ENCODE measurements around the gene CAPN11. TPM values are rescaled to one million over a fixed set of nuclear protein-coding genes. Genes with fewer than 3 reads are reported as not detected.

CAPN11 gene
- total and polyA plus RNA-seq, 9 of the 15 experiments (the other 6 are each of a cell fraction or from before 2014, with no cell fraction given), result 0.03 to 0.61 (median 0.17) TPM; not detected in 1

DNA sequence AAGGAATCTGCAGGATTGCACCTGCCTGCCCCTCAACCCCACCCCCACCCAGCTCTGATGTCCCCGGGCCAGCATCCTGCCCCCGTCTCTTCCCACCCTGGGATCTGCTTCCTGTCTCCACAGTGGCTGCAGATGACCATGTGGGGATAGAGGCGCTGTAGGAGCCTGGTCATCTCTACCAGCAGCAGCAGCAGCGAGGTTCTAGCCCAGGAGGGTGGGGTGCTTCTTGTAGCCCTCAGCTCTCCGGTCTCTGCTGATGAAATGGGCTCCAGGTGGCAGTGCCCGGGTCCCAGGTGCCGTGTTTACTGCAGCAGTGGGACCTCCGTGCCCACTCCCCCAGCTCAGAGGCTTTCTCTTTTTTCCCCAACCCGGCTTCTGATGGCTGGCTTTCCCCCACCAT is 25.2 kb downstream of the CAPN11 start:
- Histone ChIP-seq H3K79me2 (ENCODE audit: control insufficient read depth, insufficient read depth, low read length) (no peaks in the 10 kb centered on the region), H3K4me3 (no peak overlapping the region), H3K36me3 (ENCODE audit: control insufficient read depth, insufficient read depth, low read length) (no peaks in the 10 kb centered on the region), H2AFZ (ENCODE audit: low read depth, low read length) (no peak overlapping the region), H3K27ac (ENCODE audit: extremely low read depth, low read depth, low read length) (no peak overlapping the region), H3K9me3 (replicated peaks; ENCODE audit: control insufficient read depth, insufficient read depth, low read depth, low read length) (no peaks in the 10 kb centered on the region), H3K9ac (ENCODE audit: insufficient read depth in 1 of 2, low read depth in 2 of 2, low read length in 2 of 2) (peak overlapping the region in 1 of 2 experiments; percentile 62; a peak in 2 of 4 replicates), H3K27me3 (ENCODE audit: control insufficient read depth in 2 of 2, insufficient read depth in 2 of 2, low read length in 2 of 2) (no peaks in the 10 kb centered on the region), H3K4me2 (ENCODE audit: insufficient read depth, low read length) (no peak overlapping the region), H3K4me1 (replicated peaks in 1 of 2; ENCODE audit: control insufficient read depth in 2 of 2, insufficient read depth in 2 of 2, low read length in 2 of 2) (peaks cover 10 to 11% of the 10 kb centered on the region in 2 experiments; a peak in 2 of 5 replicates), H3K9me1 (ENCODE audit: control insufficient read depth, insufficient read depth, low read length) (no peaks in the 10 kb centered on the region), H4K20me1 (replicated peaks; ENCODE audit: control insufficient read depth, insufficient read depth, low read length) (no peaks in the 10 kb centered on the region)
- DNase-seq (ENCODE audit: extremely low read depth in 1 of 4, low spot score in 3 of 4) (peak in 1 of 4 experiments; percentile 31), FAIRE-seq (no peak), ATAC-seq (peak; percentile 33; the same call in 2 of the 3 replicates)
- intact Hi-C loops (cut with micrococcal nuclease) (no loop called here), in situ Hi-C loops (cut with MboI) (no loop called here)
- ChIA-PET CTCF (ENCODE audit: low intra/inter-chr PET ratio) (no interaction called here), POLR2A (interaction anchor here (0.6 to 1.1 kb wide), 2 partner anchors 16 to 42 kb away, joined by 3 to 4 read pairs; no protein-coding TSS in a partner anchor)
- 2% methylated on average over 8 of the region's 9 CpGs for WGBS (ENCODE audit: insufficient coverage, low coverage, missing lambda C conversion rate)
- BruUV-seq (replicated peaks), result no TSS peak
- TF ChIP-seq, protein P1, sequence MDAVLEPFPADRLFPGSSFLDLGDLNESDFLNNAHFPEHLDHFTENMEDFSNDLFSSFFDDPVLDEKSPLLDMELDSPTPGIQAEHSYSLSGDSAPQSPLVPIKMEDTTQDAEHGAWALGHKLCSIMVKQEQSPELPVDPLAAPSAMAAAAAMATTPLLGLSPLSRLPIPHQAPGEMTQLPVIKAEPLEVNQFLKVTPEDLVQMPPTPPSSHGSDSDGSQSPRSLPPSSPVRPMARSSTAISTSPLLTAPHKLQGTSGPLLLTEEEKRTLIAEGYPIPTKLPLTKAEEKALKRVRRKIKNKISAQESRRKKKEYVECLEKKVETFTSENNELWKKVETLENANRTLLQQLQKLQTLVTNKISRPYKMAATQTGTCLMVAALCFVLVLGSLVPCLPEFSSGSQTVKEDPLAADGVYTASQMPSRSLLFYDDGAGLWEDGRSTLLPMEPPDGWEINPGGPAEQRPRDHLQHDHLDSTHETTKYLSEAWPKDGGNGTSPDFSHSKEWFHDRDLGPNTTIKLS (IDR thresholded peaks at IDR 0.05; ENCODE audit: borderline replicate concordance, low read depth), result peak; percentile 50; the same call in 1 of the 2 replicates
- TF ChIP-seq CTCF (IDR thresholded peaks at IDR 0.05 in 2 of 3, conservative IDR thresholded peaks at IDR 0.05 in 1 of 3; ENCODE audit: insufficient read depth in 2 of 3, low read depth in 1 of 3, low read length in 3 of 3) (peak in 1 of 3 experiments; percentile 55; a peak in 2 of 6 replicates), BCLAF1 (IDR thresholded peaks at IDR 0.05; ENCODE audit: borderline replicate concordance in 1 of 2, control insufficient read depth in 1 of 2, low read depth in 2 of 2, low read length in 1 of 2) (no peak), HDAC3 (IDR thresholded peaks at IDR 0.05; ENCODE audit: borderline replicate concordance, partially characterized antibody) (no peak)

All from K562 (cell line).